Right ventricle myocardium inferior (tissue), 1 donor: ENCODE measurements around the gene NOL3. TPM values are rescaled to one million over a fixed set of nuclear protein-coding genes. Genes with fewer than 3 reads are reported as not detected.

ENCODE experiments used
- ATAC-seq: fragments of 200-7000 bp; cut with Tn5 transposase; one replicate; pipeline ENCODE4 v1.9.1; 2020; ENCODE audit warnings: mild to moderate bottlenecking, moderate library complexity
- DNase-seq: peaks from one replicate; pipeline ENCODE4 v3.0.0; 2021; ENCODE audit errors: missing footprints
- intact Hi-C: fragments of 100-400 bp; cut with DNase I; formaldehyde crosslinking; loops from one replicate; pipeline ENCODE4 v1.11.0; 2022
- total RNA-seq: library from RNA; stranded (reverse); fragmentation: NEBNext Ultra II Directional; extraction: Animal tissue kit (Norgen Biotek cat#: 25700); gene quantifications from one replicate; pipeline ENCODE4 v1.2.1, GENCODE V29; 2021
- donor health status: DM: no; HTN: yes; CAD: no; lungs with severe emphysema.

The NOL3 gene
- total RNA-seq, 1 donor from 2014 or later, result 109 TPM

GRCh38 chr16:67151431-67152097 is 18.8 kb upstream of the NOL3 start:
- no peak for ATAC-seq
- intact Hi-C loops, result no loop called here
- peak; percentile 49 for DNase-seq

- ATAC-seq (no peak), DNase-seq (no peak)
- intact Hi-C loops, result loop anchor here (1.0 to 5.0 kb wide), 3 partner anchors 42 to 177 kb away; partner anchors contain the start of gene CBFB
Measured at GRCh38 chr16:67154578-67155294, 15.6 kb upstream of the NOL3 start.

- DNase-seq (peak; percentile 92), ATAC-seq (peak; percentile 63)
- intact Hi-C loops, result loop anchor here (1.0 to 5.0 kb wide), 3 partner anchors 43 to 178 kb away; partner anchors contain the start of gene CBFB
Measured at GRCh38 chr16:67155295-67156142, 14.8 kb upstream of the NOL3 start.

DNA sequence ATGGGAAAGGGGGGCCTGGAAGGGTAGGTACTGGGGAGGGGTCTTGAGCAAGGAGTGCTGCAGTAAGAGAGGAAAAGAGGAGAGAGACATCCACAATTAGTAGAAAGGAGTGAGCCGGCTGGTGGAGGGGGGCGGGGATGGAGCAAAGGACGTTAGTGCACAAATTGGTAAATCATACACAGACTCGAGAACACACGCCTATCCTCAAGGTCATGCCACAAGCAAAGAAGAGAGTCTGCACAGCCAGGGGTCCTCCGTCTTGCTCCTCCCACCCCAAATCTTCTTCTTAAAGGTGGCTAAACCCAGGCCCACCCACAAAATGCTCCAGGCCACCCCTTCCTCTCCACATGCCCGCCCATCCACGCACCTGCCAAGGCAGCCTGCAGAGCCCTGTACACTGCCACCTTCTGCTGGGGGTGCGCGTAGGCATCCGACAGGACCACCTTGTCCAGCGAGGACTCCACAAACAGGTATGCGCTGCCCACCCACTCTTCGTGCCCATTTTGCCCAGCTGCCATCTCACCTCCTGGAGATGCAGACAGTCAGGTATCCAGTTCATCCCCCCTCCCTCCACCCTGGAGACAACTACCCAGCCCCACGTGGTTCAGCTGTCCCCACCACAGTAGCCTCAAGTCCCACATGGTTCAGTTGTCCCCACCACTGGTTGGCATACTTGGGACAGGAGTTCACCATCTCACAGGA is 14.0 kb upstream of the NOL3 start:
- intact Hi-C loops, result loop anchor here (5.0 kb wide), 2 partner anchors 44 to 129 kb away; partner anchors contain the start of gene CBFB
- no peak for ATAC-seq
- DNase-seq, result peak; percentile 56

- intact Hi-C loops, result loop anchor here (5.0 kb wide), 2 partner anchors 45 to 130 kb away; partner anchors contain the start of gene CBFB
- DNase-seq (no peak), ATAC-seq (no peak)
Measured at GRCh38 chr16:67157106-67157748, 13.1 kb upstream of the NOL3 start.

DNA sequence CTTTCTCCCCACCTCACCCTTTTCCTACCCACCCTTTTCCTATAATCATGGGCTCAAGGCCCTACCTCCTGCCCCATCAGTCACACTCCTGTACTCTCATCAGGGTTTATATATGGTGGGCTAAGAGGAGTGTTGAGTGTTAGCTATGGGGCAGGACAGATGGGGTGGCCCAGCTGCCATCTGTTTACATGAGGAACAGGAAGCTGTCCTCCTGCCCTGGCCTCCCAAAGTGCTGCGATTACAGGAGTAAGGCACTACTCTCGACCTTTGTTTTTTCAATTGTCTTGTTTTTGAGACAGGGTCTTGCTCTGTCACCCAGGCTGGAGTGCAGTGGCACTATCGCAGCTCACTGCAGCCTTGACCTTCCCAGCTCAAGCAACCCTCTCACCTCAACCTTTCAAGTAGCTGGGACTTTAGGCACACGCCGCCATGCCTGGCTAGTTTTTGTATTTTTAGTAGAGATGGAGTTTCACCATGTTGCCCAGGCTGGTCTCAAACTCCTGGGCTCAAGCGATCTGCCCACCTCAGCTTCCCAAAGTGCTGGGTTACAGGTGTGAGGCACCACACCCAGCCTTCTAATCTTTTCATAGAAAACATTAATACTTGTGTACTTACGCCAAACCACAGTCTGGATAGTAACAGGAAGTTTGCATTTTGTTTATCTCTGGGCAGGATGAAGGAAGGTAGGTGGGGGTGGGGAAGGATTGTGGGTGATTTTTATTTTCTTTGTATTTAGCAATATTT is 12.3 kb upstream of the NOL3 start:
- intact Hi-C loops, result loop anchor here (5.0 kb wide), 2 partner anchors 46 to 131 kb away; partner anchors contain the start of gene CBFB

GRCh38 chr16:67158637-67159600 is 11.4 kb upstream of the NOL3 start:
- DNase-seq, result peak; percentile 81
- intact Hi-C loops, result loop anchor here (5.0 kb wide), 2 partner anchors 47 to 132 kb away; partner anchors contain the start of gene CBFB

More for the DNA sequence above, 12.3 kb upstream of the NOL3 start:
- ATAC-seq (no peak), DNase-seq (no peak)

GRCh38 chr16:67161595-67162058 is 8.7 kb upstream of the NOL3 start:
- ATAC-seq (peak; percentile 16), DNase-seq (peak; percentile 75)
- intact Hi-C loops, result loop anchor here (1.0 to 2.0 kb wide), 2 partner anchors 23 to 257 kb away; no protein-coding TSS in a partner anchor

More at GRCh38 chr16:67158637-67159600, 11.4 kb upstream of the NOL3 start:
- no peak for ATAC-seq

- intact Hi-C loops, result no loop called here
- no peak for ATAC-seq
- peak; percentile 39 for DNase-seq
Measured at GRCh38 chr16:67162506-67163163, 7.7 kb upstream of the NOL3 start.

DNA sequence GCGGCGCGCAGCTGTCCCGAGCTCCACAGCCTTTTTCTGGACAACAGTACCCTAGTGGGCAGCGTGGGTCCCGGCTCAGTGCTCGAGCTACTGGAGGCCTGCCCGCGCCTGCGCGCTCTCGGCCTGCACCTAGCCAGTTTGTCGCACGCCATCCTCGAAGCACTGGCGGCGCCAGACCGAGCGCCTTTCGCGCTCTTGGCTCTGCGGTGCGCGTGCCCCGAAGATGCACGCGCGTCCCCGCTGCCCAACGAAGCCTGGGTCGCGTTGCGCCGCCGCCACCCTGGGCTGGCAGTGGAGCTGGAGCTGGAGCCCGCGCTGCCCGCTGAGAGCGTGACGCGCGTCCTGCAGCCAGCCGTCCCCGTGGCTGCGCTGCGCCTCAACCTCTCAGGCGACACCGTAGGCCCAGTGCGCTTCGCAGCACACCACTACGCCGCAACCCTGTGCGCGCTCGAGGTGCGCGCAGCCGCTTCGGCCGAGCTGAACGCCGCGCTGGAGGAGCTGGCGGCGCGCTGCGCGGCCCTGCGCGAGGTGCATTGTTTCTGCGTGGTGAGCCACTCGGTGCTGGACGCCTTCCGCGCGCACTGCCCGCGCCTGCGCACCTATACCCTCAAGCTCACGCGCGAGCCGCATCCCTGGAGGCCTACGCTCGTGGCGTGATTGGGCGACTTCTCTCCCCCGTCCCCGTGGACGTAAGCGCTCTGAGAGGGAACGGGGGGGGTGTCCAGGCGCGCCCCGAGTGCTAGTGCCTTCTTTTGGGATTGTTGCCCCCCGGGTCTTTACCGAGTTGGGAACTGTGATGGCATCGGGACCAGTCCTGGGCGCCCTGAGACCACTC is 7.0 kb upstream of the NOL3 start:
- peak; percentile 86 for DNase-seq
- intact Hi-C loops, result no loop called here
- ATAC-seq, result peak; percentile 51

GRCh38 chr16:67163999-67164558 is 6.3 kb upstream of the NOL3 start:
- DNase-seq, result peak; percentile 62
- peak; percentile 17 for ATAC-seq
- intact Hi-C loops, result no loop called here

- intact Hi-C loops, result no loop called here
- ATAC-seq, result peak; percentile 62
- DNase-seq, result peak; percentile 87
Measured at GRCh38 chr16:67164599-67165061, 5.7 kb upstream of the NOL3 start, which contains the start of gene HSF4. Gene HSF4, plus strand, starts transcription at chr16:67164745. Its CDS starts 67 bp downstream, at chr16:67164812.

DNA sequence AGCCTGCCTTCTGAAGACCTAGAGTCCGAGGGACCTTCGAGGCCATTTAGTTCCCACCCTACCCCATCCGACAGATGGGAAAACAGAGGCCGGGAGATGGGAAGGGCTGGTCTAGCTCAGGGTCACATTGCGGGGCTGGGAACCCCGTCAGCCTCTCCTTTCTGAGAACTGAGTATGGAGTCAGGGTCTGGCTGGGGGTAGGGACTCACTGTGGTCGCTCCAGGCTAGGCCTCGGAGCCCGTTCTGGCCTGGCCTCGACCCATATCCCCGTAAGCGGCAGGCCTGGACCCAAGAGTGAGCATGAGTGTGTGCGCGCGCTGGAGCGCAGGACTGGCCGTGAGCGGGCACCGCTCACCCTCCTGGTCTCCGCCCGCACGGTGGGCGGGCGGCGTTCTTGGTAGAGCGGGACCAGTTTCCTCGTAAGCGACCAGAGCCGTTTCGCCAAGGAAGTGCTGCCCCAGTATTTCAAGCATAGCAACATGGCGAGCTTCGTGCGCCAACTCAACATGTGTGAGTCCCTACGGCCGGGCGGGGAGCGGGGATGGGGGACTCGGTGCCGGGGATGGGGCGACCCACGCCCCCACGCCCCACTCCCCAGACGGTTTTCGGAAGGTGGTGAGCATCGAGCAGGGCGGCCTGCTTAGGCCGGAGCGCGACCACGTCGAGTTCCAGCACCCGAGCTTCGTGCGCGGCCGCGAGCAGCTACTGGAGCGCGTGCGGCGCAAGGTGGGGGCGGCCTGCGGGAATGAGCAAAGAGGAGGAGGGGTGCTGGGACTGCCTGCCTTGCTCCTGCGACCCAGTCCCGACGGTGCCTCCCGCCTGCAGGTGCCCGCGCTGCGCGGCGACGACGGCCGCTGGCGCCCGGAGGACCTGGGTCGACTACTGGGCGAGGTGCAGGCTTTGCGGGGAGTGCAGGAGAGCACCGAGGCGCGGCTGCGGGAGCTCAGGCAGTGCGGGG is 4.9 kb upstream of the NOL3 start:
- intact Hi-C loops, result no loop called here
- DNase-seq (peak; percentile 64), ATAC-seq (no peak)
